Astrocyte of the spinal cord (primary cell): ENCODE results near the gene ENO2.

ENCODE experiments used
- DNase-seq: peaks from one replicate; pipeline ENCODE4 v3.0.0; 2011; ENCODE audit warnings: low read depth, low spot score
- H3K4me3 ChIP-seq: 2 replicates; pipeline ENCODE4 v1.5.1; 2011; ENCODE audit warnings: low read depth, mild to moderate bottlenecking, low read length, moderate library complexity
- in situ Hi-C: cut with HindIII; loops from 2 replicates; pipeline ENCODE4 v1.10.0; 2017; ENCODE audit warnings: low sequenced_read_pairs
- TF ChIP-seq, protein P1 (sequence below): IDR thresholded peaks from 2 replicates; pipeline ENCODE4 v1.5.1; 2012; ENCODE audit warnings: low read depth, mild to moderate bottlenecking, low read length, inconsistent platforms

ENO2 gene

DNA sequence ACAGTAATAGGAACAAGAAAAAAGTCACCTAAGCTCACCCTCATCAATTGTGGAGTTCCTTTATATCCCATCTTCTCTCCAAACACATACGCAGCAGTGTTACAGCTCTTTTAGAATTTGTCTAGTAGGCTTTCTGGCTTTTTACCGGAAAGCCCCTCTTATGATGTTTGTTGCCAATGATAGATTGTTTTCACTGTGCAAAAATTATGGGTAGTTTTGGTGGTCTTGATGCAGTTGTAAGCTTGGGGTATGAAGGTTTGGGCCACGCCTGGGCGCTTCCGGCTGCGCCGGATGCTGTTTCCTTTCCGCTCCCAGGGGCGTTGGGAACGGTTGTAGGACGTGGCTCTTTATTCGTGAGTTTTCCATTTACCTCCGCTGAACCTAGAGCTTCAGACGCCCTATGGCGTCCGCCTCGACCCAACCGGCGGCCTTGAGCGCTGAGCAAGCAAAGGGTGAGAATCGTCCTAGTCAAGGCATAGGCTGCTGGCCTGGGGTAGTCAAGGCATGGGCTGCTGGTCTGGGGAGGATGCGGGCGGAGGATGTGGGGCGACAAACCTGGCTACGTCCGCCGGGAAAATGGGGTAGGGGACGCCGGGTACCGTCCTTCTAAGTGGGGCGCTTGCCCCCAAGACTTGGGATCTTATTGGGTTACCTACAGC is 29.5 kb downstream of the ENO2 start, which contains the start of the genes C12orf57 and RNU7-1:
TSS of gene C12orf57 (plus strand) at position 301 of the 659 bp plus-strand sequence. CDS start at position 401, 100 bp downstream.
TSS of gene RNU7-1 (plus strand) at position 95 of the 659 bp plus-strand sequence.
- TF ChIP-seq, protein P1, sequence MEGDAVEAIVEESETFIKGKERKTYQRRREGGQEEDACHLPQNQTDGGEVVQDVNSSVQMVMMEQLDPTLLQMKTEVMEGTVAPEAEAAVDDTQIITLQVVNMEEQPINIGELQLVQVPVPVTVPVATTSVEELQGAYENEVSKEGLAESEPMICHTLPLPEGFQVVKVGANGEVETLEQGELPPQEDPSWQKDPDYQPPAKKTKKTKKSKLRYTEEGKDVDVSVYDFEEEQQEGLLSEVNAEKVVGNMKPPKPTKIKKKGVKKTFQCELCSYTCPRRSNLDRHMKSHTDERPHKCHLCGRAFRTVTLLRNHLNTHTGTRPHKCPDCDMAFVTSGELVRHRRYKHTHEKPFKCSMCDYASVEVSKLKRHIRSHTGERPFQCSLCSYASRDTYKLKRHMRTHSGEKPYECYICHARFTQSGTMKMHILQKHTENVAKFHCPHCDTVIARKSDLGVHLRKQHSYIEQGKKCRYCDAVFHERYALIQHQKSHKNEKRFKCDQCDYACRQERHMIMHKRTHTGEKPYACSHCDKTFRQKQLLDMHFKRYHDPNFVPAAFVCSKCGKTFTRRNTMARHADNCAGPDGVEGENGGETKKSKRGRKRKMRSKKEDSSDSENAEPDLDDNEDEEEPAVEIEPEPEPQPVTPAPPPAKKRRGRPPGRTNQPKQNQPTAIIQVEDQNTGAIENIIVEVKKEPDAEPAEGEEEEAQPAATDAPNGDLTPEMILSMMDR = no peak
- DNase-seq = peak; percentile 95
- in situ Hi-C loops = no loop called here
- H3K4me3 ChIP-seq = peak within 1 kb of the TSS; percentile 70

GRCh38 chr12:6944381-6945186 is 30.2 kb downstream of the ENO2 start:
- in situ Hi-C loops = no loop called here
- TF ChIP-seq, protein P1 = peak; percentile 85
- H3K4me3 ChIP-seq = peak overlapping the region; percentile 70
- DNase-seq = peak; percentile 90

GRCh38 chr12:6945613-6946012 is 31.2 kb downstream of the ENO2 start:
- DNase-seq = no peak
- no peak overlapping the region for H3K4me3 ChIP-seq
- in situ Hi-C loops = no loop called here
- TF ChIP-seq, protein P1 = no peak

DNA sequence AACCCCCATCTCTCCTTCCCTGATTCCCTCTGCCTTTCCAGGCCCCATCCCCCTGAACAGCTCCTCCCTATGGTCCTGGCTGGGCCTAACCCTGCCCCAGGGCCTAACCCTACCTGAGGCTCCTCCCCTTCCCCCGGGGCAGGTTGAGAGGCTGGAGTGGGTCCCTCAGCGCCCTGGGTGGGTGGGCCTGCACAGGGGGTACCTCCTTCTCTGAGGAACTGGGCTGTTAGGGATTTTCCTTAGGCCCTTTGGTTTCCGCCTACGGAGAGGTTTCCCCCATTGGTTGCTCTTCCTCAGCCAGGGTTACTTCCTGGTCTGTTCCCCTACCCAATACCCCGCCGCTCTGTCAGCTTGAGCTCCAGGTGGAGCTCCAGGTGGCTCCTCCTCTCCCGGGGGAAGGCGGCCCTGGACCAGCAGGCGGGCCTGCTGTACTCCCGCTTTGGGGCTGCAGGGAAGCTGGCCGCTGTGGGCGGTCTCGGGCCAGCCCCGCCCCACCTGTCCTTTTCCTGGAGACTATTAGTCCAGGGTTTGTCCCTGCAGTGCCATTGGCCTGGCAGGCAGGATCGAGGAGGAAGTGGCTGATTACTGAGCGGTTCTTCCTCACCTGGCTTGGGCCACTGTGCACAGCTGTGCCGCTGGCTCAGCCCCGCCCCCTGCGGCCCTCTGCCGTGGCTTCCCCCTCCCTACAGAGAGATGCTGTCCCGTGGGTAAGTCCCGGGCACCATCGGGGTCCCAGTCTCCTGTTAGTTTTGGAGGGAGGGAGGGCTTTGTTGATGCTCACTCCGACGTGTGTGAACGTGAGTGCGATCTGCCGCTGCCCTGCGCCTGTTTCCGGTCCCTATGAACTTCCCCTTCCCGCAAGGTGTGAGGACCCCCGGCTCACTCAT is 31.9 kb downstream of the ENO2 start:
- DNase-seq = no peak
- in situ Hi-C loops = no loop called here
- H3K4me3 ChIP-seq = no peak overlapping the region
- TF ChIP-seq, protein P1 = no peak

DNA sequence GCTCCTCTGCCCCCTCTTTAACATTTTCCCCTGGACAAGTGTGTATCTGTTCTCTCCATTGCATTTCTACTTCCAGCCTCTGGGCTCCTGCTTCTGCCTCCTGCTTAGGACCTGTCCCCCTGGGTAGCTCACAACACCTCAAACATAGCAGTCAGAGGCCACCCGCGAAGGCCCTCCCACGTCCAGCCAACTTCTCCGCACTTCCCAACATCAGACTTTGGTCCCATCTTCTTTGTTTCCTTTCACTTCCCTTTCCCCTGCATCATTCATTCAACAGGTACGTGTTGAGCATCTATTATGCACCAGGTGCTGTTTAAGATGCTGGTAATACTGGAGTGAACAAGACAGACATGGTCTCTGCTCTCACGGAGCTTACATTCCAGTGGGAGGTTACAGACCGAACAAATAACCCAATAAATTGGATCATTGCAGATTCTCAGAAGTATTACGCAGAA is 32.6 kb downstream of the ENO2 start:
- no peak for DNase-seq
- H3K4me3 ChIP-seq = no peak overlapping the region
- in situ Hi-C loops = no loop called here
- TF ChIP-seq, protein P1 = no peak

GRCh38 chr12:6947615-6948014 is 33.2 kb downstream of the ENO2 start:
- TF ChIP-seq, protein P1 = no peak
- in situ Hi-C loops = no loop called here
- H3K4me3 ChIP-seq = no peak overlapping the region
- no peak for DNase-seq
